Breast epithelium (tissue), 3 donors: ENCODE results near the gene UMAD1.

ENCODE experiments used
- CTCF ChIP-seq, 3 donors: fragments of 450-650 bp; IDR thresholded peaks; one replicate each; pipeline ENCODE4 v1.5.1; 2016 to 2017; ENCODE audit warnings: antibody characterized with exemption in 3 of 3, mild to moderate bottlenecking in 3 of 3, moderate library complexity in 3 of 3
- POLR2A ChIP-seq: fragments of 450-650 bp; IDR thresholded peaks from one replicate; pipeline ENCODE4 v1.6.1; 2016; ENCODE audit warnings: antibody characterized with exemption, mild to moderate bottlenecking, moderate library complexity

- TF ChIP-seq CTCF (IDR thresholded peaks at IDR 0.05): no peak
- no peak for TF ChIP-seq POLR2A
Measured at GRCh38 chr7:7870555-7870954, 230.0 kb downstream of the UMAD1 start.
